ENCODE data around the gene OR4D2. TPM values are rescaled to one million over a fixed set of nuclear protein-coding genes. Genes with fewer than 3 reads are reported as not detected.

OR4D2 gene
- total RNA-seq, 4 donors from 2014 or later, result not detected

DNA sequence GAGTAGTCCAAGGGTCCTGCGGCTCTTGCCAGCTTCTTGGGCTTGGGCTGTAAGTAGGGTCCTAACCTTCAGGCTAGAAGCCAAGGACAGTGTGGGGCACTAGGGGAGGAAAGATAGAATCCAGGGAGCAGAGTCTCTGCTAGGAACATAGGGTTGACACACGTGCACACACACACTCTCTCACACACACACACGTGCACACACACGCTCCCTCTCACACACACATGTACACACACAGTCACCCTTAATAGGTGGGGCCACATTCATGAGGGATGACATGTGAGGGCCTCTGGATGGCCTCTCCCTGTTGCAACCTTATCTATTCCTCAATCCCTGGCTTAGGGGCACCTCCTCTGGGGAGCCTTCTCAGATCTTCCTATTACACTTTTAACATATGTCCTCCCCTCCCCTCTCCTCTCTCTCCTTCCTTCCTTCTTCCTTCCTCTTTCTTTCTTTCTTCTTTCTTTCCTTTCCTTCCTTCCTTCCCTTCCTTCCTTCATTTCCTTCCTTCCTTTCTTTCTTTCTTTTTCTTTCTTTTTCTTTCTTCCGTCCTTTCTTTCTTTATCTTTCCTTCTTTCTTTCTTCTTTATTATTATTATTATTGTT is 28.8 kb downstream of the OR4D2 start:
- no peak overlapping the region for H3K4me3 ChIP-seq (ENCODE audit: low read depth, poor library complexity, severe bottlenecking)
- no peak for DNase-seq (ENCODE audit: low spot score in 2 of 2)
- intact Hi-C loops (cut with DNase I; ENCODE audit: low total_unique reads), result no loop called here
- 82 to 83% methylated on average over 5 of the region's 5 CpGs for WGBS, 2 donors
- no peak for TF ChIP-seq POLR2A (IDR thresholded peaks at IDR 0.05)
- TF ChIP-seq, protein P1, sequence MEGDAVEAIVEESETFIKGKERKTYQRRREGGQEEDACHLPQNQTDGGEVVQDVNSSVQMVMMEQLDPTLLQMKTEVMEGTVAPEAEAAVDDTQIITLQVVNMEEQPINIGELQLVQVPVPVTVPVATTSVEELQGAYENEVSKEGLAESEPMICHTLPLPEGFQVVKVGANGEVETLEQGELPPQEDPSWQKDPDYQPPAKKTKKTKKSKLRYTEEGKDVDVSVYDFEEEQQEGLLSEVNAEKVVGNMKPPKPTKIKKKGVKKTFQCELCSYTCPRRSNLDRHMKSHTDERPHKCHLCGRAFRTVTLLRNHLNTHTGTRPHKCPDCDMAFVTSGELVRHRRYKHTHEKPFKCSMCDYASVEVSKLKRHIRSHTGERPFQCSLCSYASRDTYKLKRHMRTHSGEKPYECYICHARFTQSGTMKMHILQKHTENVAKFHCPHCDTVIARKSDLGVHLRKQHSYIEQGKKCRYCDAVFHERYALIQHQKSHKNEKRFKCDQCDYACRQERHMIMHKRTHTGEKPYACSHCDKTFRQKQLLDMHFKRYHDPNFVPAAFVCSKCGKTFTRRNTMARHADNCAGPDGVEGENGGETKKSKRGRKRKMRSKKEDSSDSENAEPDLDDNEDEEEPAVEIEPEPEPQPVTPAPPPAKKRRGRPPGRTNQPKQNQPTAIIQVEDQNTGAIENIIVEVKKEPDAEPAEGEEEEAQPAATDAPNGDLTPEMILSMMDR (IDR thresholded peaks at IDR 0.05), result no peak

DNA sequence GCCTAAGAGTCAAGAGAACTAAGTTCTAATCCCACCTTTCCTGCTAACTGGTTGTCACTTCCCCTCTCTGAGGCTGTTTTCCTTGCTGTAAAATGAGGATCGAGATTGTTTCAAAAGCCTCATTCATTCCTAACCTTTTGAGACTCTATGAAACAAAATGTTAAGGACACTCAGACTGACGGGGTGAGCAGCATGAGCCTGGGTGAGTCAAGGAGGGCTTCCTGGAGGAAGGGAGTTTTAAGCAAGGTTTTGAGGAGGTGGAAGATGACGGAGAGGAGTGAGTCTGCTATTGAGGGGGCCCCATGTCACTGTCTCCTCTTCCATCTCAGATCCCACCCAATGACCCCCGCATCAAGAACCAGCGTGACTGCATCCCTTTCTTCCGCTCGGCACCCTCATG is 29.8 kb downstream of the OR4D2 start:
- intact Hi-C loops (cut with DNase I; ENCODE audit: low total_unique reads), result no loop called here
- no peak overlapping the region for H3K4me3 ChIP-seq (ENCODE audit: low read depth, poor library complexity, severe bottlenecking)
- 81 to 90% methylated on average over 7 of the region's 7 CpGs for WGBS, 2 donors
- DNase-seq (ENCODE audit: low spot score in 2 of 2), result no peak
- no peak for TF ChIP-seq POLR2A (IDR thresholded peaks at IDR 0.05)
- TF ChIP-seq, protein P1 (IDR thresholded peaks at IDR 0.05), result no peak

DNA sequence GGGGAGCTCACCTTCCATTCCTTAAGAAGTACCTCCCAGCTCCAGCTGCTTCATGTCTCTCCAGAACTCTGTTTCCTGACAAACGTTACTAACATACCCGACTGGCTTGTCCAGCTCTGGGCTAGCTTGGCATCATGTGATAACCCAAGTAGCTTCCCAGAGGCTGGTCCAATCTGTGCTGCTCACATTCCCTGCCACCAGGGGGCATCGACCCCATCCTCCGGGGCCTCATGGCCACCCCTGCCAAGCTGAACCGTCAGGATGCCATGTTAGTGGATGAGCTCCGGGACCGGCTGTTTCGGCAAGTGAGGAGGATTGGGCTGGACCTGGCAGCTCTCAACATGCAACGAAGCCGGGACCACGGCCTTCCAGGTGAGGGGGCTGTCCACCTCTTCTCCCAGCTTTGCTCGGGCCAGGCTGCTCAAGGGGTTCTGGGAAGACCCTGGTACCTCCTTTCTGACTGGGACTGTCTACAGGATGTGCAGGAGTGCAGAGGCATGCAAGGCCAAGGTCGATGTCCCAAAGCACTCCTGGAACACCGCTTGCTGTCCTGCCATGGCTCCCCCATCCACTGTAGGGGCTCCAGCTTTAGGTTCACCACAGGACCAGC is 33.3 kb downstream of the OR4D2 start:
- no peak for DNase-seq (ENCODE audit: low spot score in 2 of 2)
- 31 to 50% methylated on average over 8 to 14 of the region's 14 CpGs for whole genome bisulfite sequencing, 2 donors
- intact Hi-C loops (cut with DNase I; ENCODE audit: low total_unique reads), result no loop called here
- no peak overlapping the region for H3K4me3 ChIP-seq (ENCODE audit: low read depth, poor library complexity, severe bottlenecking)
- TF ChIP-seq, protein P1 (IDR thresholded peaks at IDR 0.05), result no peak
- TF ChIP-seq POLR2A (IDR thresholded peaks at IDR 0.05), result no peak

DNA sequence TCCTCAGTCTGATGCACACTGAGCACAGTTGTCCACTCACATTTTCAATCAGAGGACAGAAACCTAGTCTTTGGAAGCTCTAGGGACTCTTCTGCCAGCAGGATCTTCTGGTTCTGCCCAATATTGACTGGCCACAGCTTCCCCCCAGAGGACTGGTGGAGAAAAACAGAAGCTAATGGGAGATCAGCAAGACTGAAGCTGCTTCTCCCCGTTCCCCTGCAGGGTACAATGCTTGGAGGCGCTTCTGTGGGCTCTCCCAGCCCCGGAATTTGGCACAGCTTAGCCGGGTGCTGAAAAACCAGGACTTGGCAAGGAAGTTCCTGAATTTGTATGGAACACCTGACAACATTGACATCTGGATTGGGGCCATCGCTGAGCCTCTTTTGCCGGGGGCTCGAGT is 36.1 kb downstream of the OR4D2 start:
- H3K4me3 ChIP-seq (ENCODE audit: low read depth, poor library complexity, severe bottlenecking), result no peak overlapping the region
- DNase-seq (ENCODE audit: low spot score in 2 of 2), result no peak
- WGBS, 2 donors, result 51 to 56% methylated on average over 7 of the region's 7 CpGs
- intact Hi-C loops (cut with DNase I; ENCODE audit: low total_unique reads), result no loop called here
- TF ChIP-seq POLR2A (IDR thresholded peaks at IDR 0.05), result no peak
- TF ChIP-seq, protein P1 (IDR thresholded peaks at IDR 0.05), result no peak

DNA sequence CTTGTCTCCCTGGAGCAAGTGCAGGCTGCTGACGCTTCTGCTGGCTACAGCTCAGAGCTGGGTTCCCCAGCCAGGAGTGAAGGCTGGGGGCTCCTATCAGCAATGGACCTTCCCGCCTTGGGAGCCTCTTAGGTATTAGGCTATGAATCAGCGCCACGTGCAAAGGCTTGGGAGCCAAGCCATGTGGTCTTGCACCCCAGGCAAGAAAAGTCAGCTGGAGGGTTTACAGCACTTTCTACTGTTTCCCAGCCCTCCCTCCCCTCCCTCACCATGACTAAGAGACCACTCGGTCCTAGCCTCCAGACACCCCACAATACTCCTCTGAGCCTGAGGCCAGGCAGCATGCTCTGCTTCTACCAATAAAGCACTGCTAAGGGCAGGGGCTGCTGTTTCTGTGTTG is 38.0 kb downstream of the OR4D2 start:
- H3K4me3 ChIP-seq (ENCODE audit: low read depth, poor library complexity, severe bottlenecking), result no peak overlapping the region
- intact Hi-C loops (cut with DNase I; ENCODE audit: low total_unique reads), result no loop called here
- TF ChIP-seq, protein P1 (IDR thresholded peaks at IDR 0.05), result no peak
- TF ChIP-seq POLR2A (IDR thresholded peaks at IDR 0.05), result no peak
- DNase-seq (ENCODE audit: low spot score in 2 of 2), result no peak
- WGBS, 2 donors, result 63 to 72% methylated on average over 5 of the region's 5 CpGs

DNA sequence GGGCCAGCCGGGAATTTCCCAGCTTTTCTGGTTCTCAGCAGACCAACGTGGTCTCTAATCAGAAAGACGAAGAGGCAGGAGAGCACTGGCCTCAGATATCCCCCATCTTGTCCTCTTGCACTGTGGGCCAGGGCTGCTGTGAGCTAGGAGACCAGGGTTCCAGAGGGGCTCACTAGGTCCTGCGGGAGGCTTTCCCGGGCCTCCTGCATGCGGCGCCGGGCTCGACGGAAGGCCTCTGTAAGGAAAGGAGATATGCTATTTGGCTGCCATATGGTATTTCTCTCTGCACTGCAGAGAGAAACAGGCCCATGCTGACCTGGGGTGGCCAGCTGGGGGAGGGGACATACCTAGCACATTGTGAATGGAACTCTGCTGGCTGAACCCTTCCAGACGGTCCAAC is 39.2 kb downstream of the OR4D2 start:
- no peak for DNase-seq (ENCODE audit: low spot score in 2 of 2)
- H3K4me3 ChIP-seq (ENCODE audit: low read depth, poor library complexity, severe bottlenecking), result no peak overlapping the region
- TF ChIP-seq POLR2A (IDR thresholded peaks at IDR 0.05), result no peak
- TF ChIP-seq, protein P1 (IDR thresholded peaks at IDR 0.05), result no peak
- intact Hi-C loops (cut with DNase I; ENCODE audit: low total_unique reads), result no loop called here
- WGBS, 2 donors, result 90 to 91% methylated on average over 10 to 11 of the region's 11 CpGs
